ENCODE measurements around the gene CACNB4. TPM values are rescaled to one million over a fixed set of nuclear protein-coding genes. Genes with fewer than 3 reads are reported as not detected.
A peak's percentile ranks its signal among the peaks of the same experiment; 100 is the strongest.

Gene CACNB4
- total and polyA plus RNA-seq, 9 of the 15 experiments (the other 6 are each of a cell fraction or from before 2014, with no cell fraction given) = 0.01 to 0.20 (median 0.04) TPM; not detected in 1

GRCh38 chr2:151828143-151828889 lies 270.5 kb downstream of the CACNB4 start, which contains the start of gene ARL5A (continued):
- TF ChIP-seq FIP1L1 (IDR thresholded peaks at IDR 0.05; ENCODE audit: low read depth, low read length, poor library complexity, severe bottlenecking) (peak; percentile 85), ZNF77 (CRISPR knock-in tag; IDR thresholded peaks at IDR 0.05) (no peak), ZKSCAN1 (IDR thresholded peaks at IDR 0.05; ENCODE audit: low read depth, low read length) (no peak), GTF2E2 (tag; IDR thresholded peaks at IDR 0.05) (peak; percentile 90), NONO (IDR thresholded peaks at IDR 0.05; ENCODE audit: low read depth in 2 of 2, low read length in 1 of 2) (peak; percentile 89 to 92), CBX1 (IDR thresholded peaks at IDR 0.05; ENCODE audit: low read depth) (peak; percentile 77), ZNF699 (CRISPR knock-in tag; IDR thresholded peaks at IDR 0.05; ENCODE audit: insufficient replicate concordance) (no peak), CTCFL (IDR thresholded peaks at IDR 0.05; ENCODE audit: borderline replicate concordance, insufficient read depth, low read depth, low read length, poor library complexity, severe bottlenecking) (no peak), THAP12 (CRISPR knock-in tag; IDR thresholded peaks at IDR 0.05) (peak; percentile 71; the same call in 1 of the 2 replicates), PCBP1 (IDR thresholded peaks at IDR 0.05; ENCODE audit: low read depth, low read length, poor library complexity, severe bottlenecking) (peak; percentile 87), ZNF740 (CRISPR knock-in tag; IDR thresholded peaks at IDR 0.05) (peak; percentile 100), ZNF740 (tag; IDR thresholded peaks at IDR 0.05) (peak in 1 of 2 experiments; percentile 98; a peak in 2 of 4 replicates), POLR3A (IDR thresholded peaks at IDR 0.05; ENCODE audit: borderline replicate concordance, extremely low read depth, insufficient read depth, insufficient read length) (no peak), L3MBTL2 (IDR thresholded peaks at IDR 0.05) (peak; percentile 94), SAFB2 (IDR thresholded peaks at IDR 0.05; ENCODE audit: borderline replicate concordance, low read depth, low read length, severe bottlenecking) (no peak), DMBX1 (CRISPR knock-in tag; IDR thresholded peaks at IDR 0.05; ENCODE audit: borderline replicate concordance) (no peak), KDM1A (IDR thresholded peaks at IDR 0.05) (no peak), ZBTB33 (CRISPR knock-in tag; IDR thresholded peaks at IDR 0.05) (peak; percentile 57; the same call in 1 of the 2 replicates), CBFB (CRISPR knock-in tag; IDR thresholded peaks at IDR 0.05) (no peak)

Measured in K562 (cell line).